Upper lobe of left lung (tissue), 6 donors: ENCODE results near the gene CCNB1. TPM values are rescaled to one million over a fixed set of nuclear protein-coding genes. Genes with fewer than 3 reads are reported as not detected.

Experiments
- ATAC-seq, 2 donors: fragments of 200-7000 bp; cut with Tn5 transposase; one replicate each; pipeline ENCODE4 v1.9.1; 2022; ENCODE audit warnings: mild to moderate bottlenecking in 2 of 2, moderate library complexity in 2 of 2; ENCODE audit not compliant: low FRiP score in 2 of 2
- DNase-seq, 2 donors: peaks; one replicate each; pipeline ENCODE4 v3.0.0-alpha.2; 2019 to 2020
- H3K27ac ChIP-seq, 4 donors: fragments of 200-600 bp; sonication (generic); one replicate each; pipeline ENCODE4 v1.5.1; 2016 to 2019
- H3K27me3 ChIP-seq, 4 donors: fragments of 200-600 bp; sonication (generic); one replicate each; pipeline ENCODE4 v1.5.1; 2017 to 2019
- H3K36me3 ChIP-seq, 4 donors: fragments of 200-600 bp; sonication (generic); one replicate each; pipeline ENCODE4 v1.5.1; 2016 to 2019
- H3K4me1 ChIP-seq, 4 donors: fragments of 200-600 bp; sonication (generic); one replicate each; pipeline ENCODE4 v1.5.1; 2018 to 2019
- H3K4me3 ChIP-seq, 4 donors: fragments of 200-600 bp; sonication (generic); one replicate each; pipeline ENCODE4 v1.5.1; 2017 to 2019; ENCODE audit warnings: mild to moderate bottlenecking in 2 of 4, moderate library complexity in 1 of 4
- H3K9me3 ChIP-seq, 4 donors: fragments of 200-600 bp; sonication (generic); one replicate each; pipeline ENCODE4 v1.5.1; 2018 to 2019
- EP300 ChIP-seq, 4 donors: sonication (generic); formaldehyde crosslinking; IDR thresholded peaks; one replicate each; pipeline ENCODE4 v1.5.1; 2017; ENCODE audit warnings: antibody characterized with exemption in 4 of 4, control low read depth in 2 of 4
- POLR2A ChIP-seq, 4 donors: fragments of 450-650 bp; IDR thresholded peaks; one replicate each; pipeline ENCODE4 v1.5.1; 2016 to 2017; ENCODE audit warnings: antibody characterized with exemption in 4 of 4, mild to moderate bottlenecking in 2 of 4
- POLR2AphosphoS5 ChIP-seq, 2 donors: sonication (generic); formaldehyde crosslinking; IDR thresholded peaks; one replicate each; pipeline ENCODE4 v1.5.1; 2017; ENCODE audit warnings: antibody characterized with exemption in 2 of 2
- WGBS, 2 donors: methylation state at CpG; one replicate each; pipeline ENCODE4 v1.1.5; 2017 to 2018; 5-methylcytosine and 5-hydroxymethylcytosine counted together
- total RNA-seq, 6 donors: library from RNA; depleted of rRNA in 4 of 6; stranded (reverse); fragments of >200 nt in 4 of 6; gene quantifications; one replicate each; pipeline versions ENCODE4 v1.1.0 to v1.2.1, GENCODE V29; 2016 to 2021
- TF ChIP-seq, protein P1 (sequence below), 6 experiments: fragments of 450-650 bp in 4 of 6; fragments of 200-600 bp in 2 of 6; sonication (generic) in 2 of 6; IDR thresholded peaks; one replicate each; pipeline ENCODE4 v1.5.1; 2016 to 2019; ENCODE audit warnings: antibody characterized with exemption in 6 of 6
- donor health status: DM: no; HTN: no; CAD: no; lungs with moderate emphysema.
- donor health status: DM: no; HTN: yes; CAD: no; lungs with severe emphysema.

Gene CCNB1
- 1 to 10 TPM; 2.1 to 9.8 (median 5.6) TPM for total RNA-seq

DNA sequence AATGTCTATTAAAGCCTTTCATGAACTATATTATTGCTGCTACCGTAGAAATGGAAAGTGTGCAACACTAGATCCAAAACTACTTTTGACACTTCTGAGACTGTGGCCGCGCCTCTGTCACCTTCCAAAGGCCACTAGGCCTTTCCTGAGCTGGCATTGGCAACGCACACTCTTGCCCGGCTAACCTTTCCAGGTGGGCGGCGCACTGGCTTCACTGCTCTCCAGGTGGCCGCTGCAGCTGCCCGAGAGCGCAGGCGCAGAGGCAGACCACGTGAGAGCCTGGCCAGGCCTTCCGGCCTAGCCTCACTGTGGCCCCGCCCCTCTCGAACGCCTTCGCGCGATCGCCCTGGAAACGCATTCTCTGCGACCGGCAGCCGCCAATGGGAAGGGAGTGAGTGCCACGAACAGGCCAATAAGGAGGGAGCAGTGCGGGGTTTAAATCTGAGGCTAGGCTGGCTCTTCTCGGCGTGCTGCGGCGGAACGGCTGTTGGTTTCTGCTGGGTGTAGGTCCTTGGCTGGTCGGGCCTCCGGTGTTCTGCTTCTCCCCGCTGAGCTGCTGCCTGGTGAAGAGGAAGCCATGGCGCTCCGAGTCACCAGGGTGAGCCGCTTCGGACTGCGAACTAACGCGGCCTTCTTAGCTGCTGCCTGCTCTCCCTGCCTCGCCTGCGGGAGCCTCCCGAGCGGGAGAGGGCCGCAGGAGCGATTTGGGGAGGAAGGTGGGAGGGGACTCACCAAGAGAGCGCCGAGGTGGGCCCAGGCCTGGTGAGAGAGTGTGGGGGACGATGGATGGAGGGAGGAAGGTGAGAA is at the start of gene CCNB1:
Gene CCNB1, plus strand, starts transcription at position 465 of the 807 bp plus-strand sequence. Its CDS starts 113 bp downstream, at position 578.
- 2 to 5% methylated on average over 16 to 43 of the region's 50 CpGs for WGBS, 2 donors
- peak within 1 kb of the TSS; percentile 62 to 86 (median 78) for H3K4me3 ChIP-seq
- H3K27me3 ChIP-seq, result no peaks in the 10 kb centered on the region
- DNase-seq (peak; percentile 98), ATAC-seq (peak; percentile 100)
- peak within 1 kb of the TSS in 3 of 4 donors; percentile 65 to 73 (median 68) for H3K27ac ChIP-seq
- TF ChIP-seq, protein P1, sequence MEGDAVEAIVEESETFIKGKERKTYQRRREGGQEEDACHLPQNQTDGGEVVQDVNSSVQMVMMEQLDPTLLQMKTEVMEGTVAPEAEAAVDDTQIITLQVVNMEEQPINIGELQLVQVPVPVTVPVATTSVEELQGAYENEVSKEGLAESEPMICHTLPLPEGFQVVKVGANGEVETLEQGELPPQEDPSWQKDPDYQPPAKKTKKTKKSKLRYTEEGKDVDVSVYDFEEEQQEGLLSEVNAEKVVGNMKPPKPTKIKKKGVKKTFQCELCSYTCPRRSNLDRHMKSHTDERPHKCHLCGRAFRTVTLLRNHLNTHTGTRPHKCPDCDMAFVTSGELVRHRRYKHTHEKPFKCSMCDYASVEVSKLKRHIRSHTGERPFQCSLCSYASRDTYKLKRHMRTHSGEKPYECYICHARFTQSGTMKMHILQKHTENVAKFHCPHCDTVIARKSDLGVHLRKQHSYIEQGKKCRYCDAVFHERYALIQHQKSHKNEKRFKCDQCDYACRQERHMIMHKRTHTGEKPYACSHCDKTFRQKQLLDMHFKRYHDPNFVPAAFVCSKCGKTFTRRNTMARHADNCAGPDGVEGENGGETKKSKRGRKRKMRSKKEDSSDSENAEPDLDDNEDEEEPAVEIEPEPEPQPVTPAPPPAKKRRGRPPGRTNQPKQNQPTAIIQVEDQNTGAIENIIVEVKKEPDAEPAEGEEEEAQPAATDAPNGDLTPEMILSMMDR (IDR thresholded peaks at IDR 0.05), result peak in 1 of 6 experiments; percentile 39
- TF ChIP-seq POLR2A (IDR thresholded peaks at IDR 0.05) (peak in 2 of 4 donors; percentile 18 to 42), EP300 (IDR thresholded peaks at IDR 0.05) (no peak), POLR2AphosphoS5 (IDR thresholded peaks at IDR 0.05) (peak; percentile 9 to 67)
- no peaks in the 10 kb centered on the region for H3K36me3 ChIP-seq
- peaks cover 7 to 20% (median 10%) of the 10 kb centered on the region in 4 donors for H3K4me1 ChIP-seq
- H3K9me3 ChIP-seq, result no peaks in the 10 kb centered on the region

DNA sequence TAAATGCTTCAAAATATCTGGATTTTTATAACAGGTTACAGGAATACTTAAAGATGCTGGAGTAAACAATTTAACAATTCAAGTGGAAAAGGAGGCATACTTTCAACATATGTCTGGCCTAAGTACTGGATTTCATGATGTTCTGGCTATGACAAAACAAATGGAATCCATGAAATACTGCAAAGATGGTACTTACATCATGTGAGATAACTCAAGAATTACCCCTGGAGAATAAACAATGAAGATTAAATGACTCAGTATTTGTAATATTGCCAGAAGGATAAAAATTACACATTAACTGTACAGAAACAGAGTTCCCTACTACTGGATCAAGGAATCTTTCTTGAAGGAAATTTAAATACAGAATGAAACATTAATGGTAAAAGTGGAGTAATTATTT is 37.5 kb upstream of the CCNB1 start:
- Histone ChIP-seq H3K36me3 (peaks cover 12 to 64% (median 27%) of the 10 kb centered on the region in 4 donors), H3K9me3 (no peaks in the 10 kb centered on the region), H3K27ac (no peak overlapping the region), H3K4me1 (no peaks in the 10 kb centered on the region), H3K4me3 (no peak overlapping the region), H3K27me3 (no peaks in the 10 kb centered on the region)
- TF ChIP-seq EP300 (IDR thresholded peaks at IDR 0.05), result no peak
- no peak for TF ChIP-seq POLR2A (IDR thresholded peaks at IDR 0.05)
- TF ChIP-seq, protein P1 (IDR thresholded peaks at IDR 0.05), result no peak
- TF ChIP-seq POLR2AphosphoS5 (IDR thresholded peaks at IDR 0.05), result no peak
- ATAC-seq (no peak), DNase-seq (no peak)

- Histone ChIP-seq H3K9me3 (no peaks in the 10 kb centered on the region), H3K4me3 (no peak overlapping the region), H3K36me3 (peaks cover 6 to 56% (median 20%) of the 10 kb centered on the region in 4 donors), H3K27ac (no peak overlapping the region), H3K27me3 (no peaks in the 10 kb centered on the region), H3K4me1 (no peaks in the 10 kb centered on the region)
- 70 to 83% methylated on average over 2 of the region's 2 CpGs for WGBS, 2 donors
- ATAC-seq, result no peak
- no peak for TF ChIP-seq POLR2A (IDR thresholded peaks at IDR 0.05)
- no peak for TF ChIP-seq POLR2AphosphoS5 (IDR thresholded peaks at IDR 0.05)
- TF ChIP-seq, protein P1 (IDR thresholded peaks at IDR 0.05), result no peak
- TF ChIP-seq EP300 (IDR thresholded peaks at IDR 0.05), result no peak
- DNase-seq, result no peak
Observed at GRCh38 chr5:69130241-69130640, 36.7 kb upstream of the CCNB1 start.

DNA sequence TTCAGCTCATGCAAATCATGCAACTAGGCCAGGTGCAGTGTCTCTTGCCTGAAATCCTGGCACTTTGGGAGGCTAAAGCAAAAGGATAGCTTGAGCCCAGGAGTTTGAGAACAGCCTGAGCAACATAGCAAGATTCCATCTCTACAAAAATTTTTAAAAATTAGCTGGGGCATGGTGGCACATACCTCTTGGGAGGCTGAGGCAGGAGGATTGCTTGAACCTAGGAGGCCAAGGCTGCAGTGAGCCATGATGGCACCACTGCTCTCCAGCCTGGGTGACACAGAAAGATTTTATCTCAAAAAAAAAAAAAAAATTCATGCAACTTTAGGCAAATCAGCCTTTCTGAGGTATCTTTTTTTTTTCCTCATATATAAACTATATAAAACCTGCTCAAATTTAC is 35.6 kb upstream of the CCNB1 start:
- DNase-seq (no peak), ATAC-seq (no peak)
- TF ChIP-seq POLR2AphosphoS5 (IDR thresholded peaks at IDR 0.05) (no peak), POLR2A (IDR thresholded peaks at IDR 0.05) (no peak), EP300 (IDR thresholded peaks at IDR 0.05) (no peak)
- TF ChIP-seq, protein P1 (IDR thresholded peaks at IDR 0.05), result no peak
- no peak overlapping the region for H3K4me3 ChIP-seq
- H3K36me3 ChIP-seq, result peaks cover 4 to 47% (median 16%) of the 10 kb centered on the region in 4 donors
- no peak overlapping the region for H3K27ac ChIP-seq
- H3K27me3 ChIP-seq, result no peaks in the 10 kb centered on the region
- H3K9me3 ChIP-seq, result no peaks in the 10 kb centered on the region
- no peaks in the 10 kb centered on the region for H3K4me1 ChIP-seq
